Kidney (tissue), 14 donors: ENCODE results near the gene FAM185A. TPM values are rescaled to one million over a fixed set of nuclear protein-coding genes. Genes with fewer than 3 reads are reported as not detected.
A peak's percentile ranks its signal among the peaks of the same experiment; 100 is the strongest.

Experiments
- DNase-seq, 5 donors: peaks; one replicate each; pipeline ENCODE4 v3.0.0-alpha.2; 2013 to 2020
- FAIRE-seq: peaks from 2 replicates; lab custom pipeline; 2012; peaks lifted over from hg19 to GRCh38; lab: Jason Lieb, UNC
- H3K27ac ChIP-seq, 2 donors: one replicate each; pipeline ENCODE4 v1.7.0; 2013; ENCODE audit warnings: low read depth in 2 of 2, low read length in 2 of 2, inconsistent platforms in 1 of 2
- H3K27me3 ChIP-seq: one replicate; pipeline ENCODE4 v1.7.1; 2013; ENCODE audit warnings: low read length, inconsistent platforms; ENCODE audit not compliant: control insufficient read depth, insufficient read depth
- H3K36me3 ChIP-seq, 3 donors: one replicate each; pipeline versions ENCODE4 v1.7.0 to v1.7.1; 2013; ENCODE audit warnings: low read length in 3 of 3, control low read depth in 1 of 3, inconsistent platforms in 1 of 3; ENCODE audit not compliant: insufficient read depth in 3 of 3, control insufficient read depth in 2 of 3
- H3K4me1 ChIP-seq, 3 donors: one replicate each; pipeline versions ENCODE4 v1.7.0 to v1.7.1; 2013; ENCODE audit warnings: low read length in 3 of 3, inconsistent platforms in 1 of 3, low read depth in 1 of 3; ENCODE audit not compliant: control insufficient read depth in 2 of 3, insufficient read depth in 2 of 3
- H3K4me3 ChIP-seq, 3 donors: one replicate each; pipeline versions ENCODE4 v1.7.0 to v1.8.1; 2013; ENCODE audit warnings: low read length in 3 of 3, control low read depth in 1 of 3, inconsistent platforms in 1 of 3
- H3K9ac ChIP-seq, 3 donors: one replicate each; pipeline versions ENCODE4 v1.7.0 to v1.7.1; 2013; ENCODE audit warnings: low read length in 3 of 3, control low read depth in 1 of 3, inconsistent platforms in 1 of 3
- H3K9me3 ChIP-seq, 3 donors: one replicate each; pipeline versions ENCODE4 v1.7.0 to v1.7.1; 2013; ENCODE audit warnings: low read length in 3 of 3, control low read depth in 1 of 3, inconsistent platforms in 1 of 3; ENCODE audit not compliant: control insufficient read depth in 2 of 3, insufficient read depth in 1 of 3
- CTCF ChIP-seq: IDR thresholded peaks from 3 replicates; pipeline ENCODE4 v1.5.1; 2012; ENCODE audit warnings: mild to moderate bottlenecking, moderate library complexity, borderline replicate concordance; ENCODE audit not compliant: insufficient read depth; ENCODE audit errors: extremely low read depth
- intact Hi-C: fragments of 100-400 bp; cut with DNase I; formaldehyde crosslinking; loops from one replicate; pipeline ENCODE4 v1.11.1; 2022
- polyA plus RNA-seq: library from polyadenylated mRNA; stranded (reverse); fragments of 350-450 nt; fragmentation: Illumina TruSeq; extraction: RNeasy Lipid Tissue Mini Kit (QIAGEN cat#74804); gene quantifications from one replicate; pipeline ENCODE4 v1.2.3, GENCODE V29; 2014; ENCODE audit warnings: low read depth, low replicate concordance; ENCODE audit not compliant: insufficient read depth
- total RNA-seq: library from RNA; stranded (reverse); fragmentation: NEBNext Ultra II Directional; extraction: Animal tissue kit (Norgen Biotek cat#: 25700); gene quantifications from one replicate; pipeline ENCODE4 v1.2.1, GENCODE V29; 2021
- donor health status: control.
- donor health status: control.
- donor health status: control.
- donor health status: control.
- donor health status: control.
- donor health status: DM: yes; HTN: yes; CAD: no.
- donor health status: Normal renal cell carcinoma (clear cell type).

The FAM185A gene
- total and polyA plus RNA-seq, 2 donors from 2014 or later, result 6.5 to 10.4 TPM

GRCh38 chr7:102840404-102840803 is 91.6 kb downstream of the FAM185A start:
- Histone ChIP-seq H3K9ac (no peak overlapping the region), H3K27me3 (no peaks in the 10 kb centered on the region), H3K4me1 (no peaks in the 10 kb centered on the region), H3K9me3 (no peaks in the 10 kb centered on the region), H3K4me3 (no peak overlapping the region), H3K36me3 (no peaks in the 10 kb centered on the region), H3K27ac (no peak overlapping the region)
- intact Hi-C loops, result no loop called here
- DNase-seq (no peak), FAIRE-seq (no peak)
- TF ChIP-seq CTCF, result no peak

- intact Hi-C loops, result no loop called here
- no peak for TF ChIP-seq CTCF
- H3K36me3 ChIP-seq, result no peaks in the 10 kb centered on the region
- no peak overlapping the region for H3K27ac ChIP-seq
- H3K4me3 ChIP-seq, result no peak overlapping the region
- no peak for FAIRE-seq
- H3K4me1 ChIP-seq, result no peaks in the 10 kb centered on the region
- no peak overlapping the region for H3K9ac ChIP-seq
- DNase-seq, result peak in 1 of 5 donors; percentile 36
- H3K9me3 ChIP-seq, result no peaks in the 10 kb centered on the region
- H3K27me3 ChIP-seq, result no peaks in the 10 kb centered on the region
Observed at GRCh38 chr7:102841290-102841689, 92.5 kb downstream of the FAM185A start.

- DNase-seq (no peak), FAIRE-seq (no peak)
- Histone ChIP-seq H3K4me3 (no peak overlapping the region), H3K36me3 (no peaks in the 10 kb centered on the region), H3K4me1 (no peaks in the 10 kb centered on the region), H3K27me3 (no peaks in the 10 kb centered on the region), H3K9ac (no peak overlapping the region), H3K9me3 (no peaks in the 10 kb centered on the region), H3K27ac (no peak overlapping the region)
- no peak for TF ChIP-seq CTCF
- intact Hi-C loops, result no loop called here
Observed at GRCh38 chr7:102842284-102842683, 93.5 kb downstream of the FAM185A start.

GRCh38 chr7:102843850-102844249 is 95.1 kb downstream of the FAM185A start:
- intact Hi-C loops, result no loop called here
- no peak for FAIRE-seq
- Histone ChIP-seq H3K27ac (no peak overlapping the region), H3K4me3 (no peak overlapping the region), H3K27me3 (no peaks in the 10 kb centered on the region), H3K4me1 (no peaks in the 10 kb centered on the region), H3K9ac (no peak overlapping the region), H3K36me3 (no peaks in the 10 kb centered on the region), H3K9me3 (no peaks in the 10 kb centered on the region)
- no peak for DNase-seq
- TF ChIP-seq CTCF, result no peak
